GM19452 (cell line): ENCODE results near the gene OR10A3.
A peak's percentile ranks its signal among the peaks of the same experiment; 100 is the strongest.

Experiments
- ATAC-seq: cut with Tn5 transposase; IDR thresholded peaks from one replicate; pipeline ENCODE4 v1.9.1; 2021; ENCODE audit not compliant: unreplicated experiment

The OR10A3 gene

GRCh38 chr11:7941608-7942007 lies at the start of gene OR10A3:
Gene OR10A3 (minus strand): TSS chr11:7941708. CDS start chr11:7939520, 2,188 bp downstream.
- ATAC-seq: no peak

- ATAC-seq: peak; percentile 8
Measured at GRCh38 chr11:7987560-7987883, 46.0 kb upstream of the OR10A3 start.

GRCh38 chr11:7986768-7987559 lies 45.5 kb upstream of the OR10A3 start, which contains the start of gene EIF3F:
Gene EIF3F (plus strand): TSS chr11:7987337. CDS start chr11:7987353, 16 bp downstream.
- peak; percentile 91 for ATAC-seq

GRCh38 chr11:7983832-7984590 lies 42.5 kb upstream of the OR10A3 start:
- ATAC-seq: no peak

GRCh38 chr11:7982582-7983119 lies 41.1 kb upstream of the OR10A3 start:
- peak; percentile 50 for ATAC-seq

- ATAC-seq: no peak
Measured at GRCh38 chr11:7981619-7982157, 40.2 kb upstream of the OR10A3 start.

GRCh38 chr11:7977232-7977917 lies 35.9 kb upstream of the OR10A3 start:
- no peak for ATAC-seq

GRCh38 chr11:7974668-7975067 lies 33.2 kb upstream of the OR10A3 start:
- ATAC-seq: no peak

- no peak for ATAC-seq
Measured at GRCh38 chr11:7973011-7973410, 31.5 kb upstream of the OR10A3 start.

- no peak for ATAC-seq
Measured at GRCh38 chr11:7971846-7972245, 30.3 kb upstream of the OR10A3 start.

- ATAC-seq: no peak
Measured at GRCh38 chr11:7969756-7970646, 28.5 kb upstream of the OR10A3 start.

- no peak for ATAC-seq
Measured at GRCh38 chr11:7968686-7969085, 27.2 kb upstream of the OR10A3 start.

- no peak for ATAC-seq
Measured at GRCh38 chr11:7967826-7968225, 26.3 kb upstream of the OR10A3 start.

- ATAC-seq: no peak
Measured at GRCh38 chr11:7967097-7967496, 25.6 kb upstream of the OR10A3 start.

GRCh38 chr11:7965386-7965785 lies 23.9 kb upstream of the OR10A3 start, which contains the start of gene NLRP10:
Gene NLRP10 (minus strand): TSS chr11:7965447. CDS start chr11:7963495, 1,952 bp downstream.
- ATAC-seq: no peak

- no peak for ATAC-seq
Measured at GRCh38 chr11:7964873-7965272, 23.4 kb upstream of the OR10A3 start.

- no peak for ATAC-seq
Measured at GRCh38 chr11:7964261-7964660, 22.8 kb upstream of the OR10A3 start.

GRCh38 chr11:7955191-7955590 lies 13.7 kb upstream of the OR10A3 start:
- no peak for ATAC-seq

GRCh38 chr11:7949934-7950333 lies 8.4 kb upstream of the OR10A3 start:
- ATAC-seq: no peak

- no peak for ATAC-seq
Measured at GRCh38 chr11:7944123-7944522, 2.6 kb upstream of the OR10A3 start.
